Measurements from ENCODE around the gene SLC25A21.

SLC25A21 gene

DNA sequence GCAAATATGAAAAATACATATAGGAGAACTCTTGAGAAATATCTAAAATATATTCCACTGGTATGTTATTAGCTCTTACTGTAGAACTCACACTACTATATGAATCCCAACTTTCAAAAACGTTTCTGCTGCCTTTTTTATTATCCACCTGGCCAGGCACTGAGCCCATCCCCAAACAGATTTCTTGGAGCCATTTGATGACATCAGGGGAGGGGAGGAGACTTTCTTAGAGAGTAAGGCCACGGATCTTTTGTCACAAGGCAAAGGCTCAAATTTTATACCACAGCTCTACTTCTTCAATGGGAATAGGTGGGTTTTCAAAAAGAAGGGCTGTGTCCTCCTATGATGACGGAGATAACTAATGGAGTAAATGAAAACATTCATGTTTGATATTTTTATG is 83.0 kb downstream of the SLC25A21 start:
- POLR2A ChIA-PET: no interaction called here

DNA sequence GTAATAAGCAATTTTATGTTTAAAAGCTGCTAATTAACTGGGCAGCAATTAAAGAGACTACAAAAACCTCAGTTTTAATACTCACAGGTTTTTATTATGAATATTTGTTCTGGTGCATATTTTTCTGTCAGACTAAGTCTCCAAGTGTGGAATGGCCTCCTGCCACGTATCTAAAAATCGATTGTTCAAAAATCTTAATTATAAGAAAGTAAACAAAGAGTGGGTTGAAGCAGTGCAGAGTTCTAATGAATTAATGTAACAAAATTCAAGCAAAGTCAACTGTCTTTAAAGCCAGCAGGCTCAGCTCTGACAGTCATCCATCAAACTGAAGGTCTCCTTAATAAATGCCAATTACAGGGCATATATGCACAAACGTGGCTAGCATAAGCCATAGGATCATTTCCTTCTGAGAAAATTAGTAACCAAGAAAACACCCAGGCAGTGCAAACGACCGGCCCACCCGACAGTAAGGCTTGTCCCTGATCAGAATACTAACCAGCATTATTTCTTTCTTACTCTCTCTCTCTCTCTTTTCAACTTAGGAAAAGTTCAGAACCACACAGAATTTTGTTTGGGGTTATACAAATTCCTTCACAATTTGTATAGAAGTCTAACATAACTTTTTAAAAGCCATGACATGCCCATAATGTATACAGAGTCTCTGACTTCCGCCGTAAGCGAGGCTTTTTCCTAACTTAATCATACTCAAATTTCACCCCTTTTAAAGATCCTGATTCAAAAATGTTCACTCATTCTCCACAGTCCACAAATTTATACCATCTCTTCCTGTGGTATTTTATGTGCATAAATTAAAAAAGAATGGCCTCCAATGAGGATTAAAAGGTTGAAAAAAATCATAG is 83.8 kb downstream of the SLC25A21 start:
- H3K4me3 ChIP-seq (ENCODE audit: low read depth, low read length): no peak overlapping the region
- CTCF ChIA-PET: interaction anchor here (1.4 kb wide), 1 partner anchor 16 kb away, joined by 4 read pairs; no protein-coding TSS in a partner anchor
- DNase-seq (ENCODE audit: low read depth, low spot score): no peak
- TF ChIP-seq, protein P1, sequence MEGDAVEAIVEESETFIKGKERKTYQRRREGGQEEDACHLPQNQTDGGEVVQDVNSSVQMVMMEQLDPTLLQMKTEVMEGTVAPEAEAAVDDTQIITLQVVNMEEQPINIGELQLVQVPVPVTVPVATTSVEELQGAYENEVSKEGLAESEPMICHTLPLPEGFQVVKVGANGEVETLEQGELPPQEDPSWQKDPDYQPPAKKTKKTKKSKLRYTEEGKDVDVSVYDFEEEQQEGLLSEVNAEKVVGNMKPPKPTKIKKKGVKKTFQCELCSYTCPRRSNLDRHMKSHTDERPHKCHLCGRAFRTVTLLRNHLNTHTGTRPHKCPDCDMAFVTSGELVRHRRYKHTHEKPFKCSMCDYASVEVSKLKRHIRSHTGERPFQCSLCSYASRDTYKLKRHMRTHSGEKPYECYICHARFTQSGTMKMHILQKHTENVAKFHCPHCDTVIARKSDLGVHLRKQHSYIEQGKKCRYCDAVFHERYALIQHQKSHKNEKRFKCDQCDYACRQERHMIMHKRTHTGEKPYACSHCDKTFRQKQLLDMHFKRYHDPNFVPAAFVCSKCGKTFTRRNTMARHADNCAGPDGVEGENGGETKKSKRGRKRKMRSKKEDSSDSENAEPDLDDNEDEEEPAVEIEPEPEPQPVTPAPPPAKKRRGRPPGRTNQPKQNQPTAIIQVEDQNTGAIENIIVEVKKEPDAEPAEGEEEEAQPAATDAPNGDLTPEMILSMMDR (IDR thresholded peaks at IDR 0.05; ENCODE audit: insufficient read depth, low read length, missing control alignments): no peak
- POLR2A ChIA-PET: no interaction called here

More for the DNA sequence above, 83.0 kb downstream of the SLC25A21 start:
- H3K4me3 ChIP-seq (ENCODE audit: low read depth, low read length): no peak overlapping the region
- TF ChIP-seq, protein P1 (IDR thresholded peaks at IDR 0.05; ENCODE audit: insufficient read depth, low read length, missing control alignments): no peak
- no peak for DNase-seq (ENCODE audit: low read depth, low spot score)
- CTCF ChIA-PET: interaction anchor here (1.4 kb wide), 1 partner anchor 17 kb away, joined by 4 read pairs; no protein-coding TSS in a partner anchor

DNA sequence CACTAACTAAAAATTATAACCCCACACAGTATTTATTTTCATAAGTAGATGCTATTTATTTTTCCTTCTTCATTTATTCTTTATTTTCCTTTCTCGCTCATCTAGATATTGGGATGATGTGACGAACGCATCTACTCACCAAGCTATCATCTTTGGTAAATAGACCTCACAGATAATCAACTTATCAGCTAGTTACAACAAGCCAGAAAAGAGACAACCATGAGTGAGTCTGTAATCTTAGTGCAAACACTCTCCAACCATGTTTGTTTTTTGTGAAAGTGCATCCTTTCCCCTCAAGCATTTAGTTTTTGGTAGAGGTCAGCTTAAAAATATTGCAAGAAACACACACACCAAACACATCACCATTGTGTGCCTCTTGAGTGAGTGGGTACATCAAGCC is 84.9 kb downstream of the SLC25A21 start:
- no peak for DNase-seq (ENCODE audit: low read depth, low spot score)
- POLR2A ChIA-PET: no interaction called here
- CTCF ChIA-PET: interaction anchor here (1.5 kb wide), 1 partner anchor 62 kb away, joined by 3 read pairs; no protein-coding TSS in a partner anchor
- TF ChIP-seq, protein P1 (IDR thresholded peaks at IDR 0.05; ENCODE audit: insufficient read depth, low read length, missing control alignments): no peak
- no peak overlapping the region for H3K4me3 ChIP-seq (ENCODE audit: low read depth, low read length)

DNA sequence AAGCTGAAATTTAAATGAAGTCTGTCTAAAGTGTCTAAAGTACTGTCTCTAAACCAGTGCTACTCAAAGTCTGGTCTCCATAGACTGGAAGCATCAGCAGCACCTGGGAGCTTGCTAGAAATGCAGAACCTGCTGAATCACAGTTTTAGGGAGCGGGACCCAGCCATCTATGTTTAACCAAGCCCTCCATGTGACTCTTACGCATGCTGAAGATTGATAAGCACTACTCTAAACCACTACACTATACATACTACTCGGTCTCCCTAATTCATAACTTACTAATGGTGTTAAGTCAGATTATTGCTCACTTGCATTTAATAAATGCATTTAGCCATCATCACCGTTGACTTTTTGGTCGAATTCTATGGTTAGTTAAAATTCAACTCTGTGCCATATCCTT is 88.8 kb downstream of the SLC25A21 start:
- ChIA-PET CTCF (no interaction called here), POLR2A (no interaction called here)
- no peak overlapping the region for H3K4me3 ChIP-seq (ENCODE audit: low read depth, low read length)
- TF ChIP-seq, protein P1 (IDR thresholded peaks at IDR 0.05; ENCODE audit: insufficient read depth, low read length, missing control alignments): no peak
- no peak for DNase-seq (ENCODE audit: low read depth, low spot score)

DNA sequence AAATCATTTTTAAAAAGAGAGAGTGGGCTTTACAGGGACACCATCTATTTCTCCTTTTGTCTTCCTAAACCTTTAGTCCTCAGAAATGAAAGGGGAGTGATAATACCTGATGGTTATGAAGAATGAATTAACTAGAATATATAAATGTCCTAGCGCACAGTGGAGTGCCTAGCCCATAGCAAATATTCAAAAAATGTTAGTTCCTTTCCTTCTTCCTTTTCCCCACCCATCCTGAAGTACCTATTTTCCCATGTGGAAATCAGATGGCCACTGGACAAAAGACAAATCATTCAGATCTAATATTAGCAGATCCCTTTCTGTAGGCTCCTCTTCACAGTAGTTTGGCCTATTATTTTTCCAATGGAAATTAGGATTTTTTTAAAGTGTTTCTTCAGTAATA is 90.0 kb downstream of the SLC25A21 start:
- TF ChIP-seq, protein P1 (IDR thresholded peaks at IDR 0.05; ENCODE audit: insufficient read depth, low read length, missing control alignments): no peak
- ChIA-PET POLR2A (no interaction called here), CTCF (no interaction called here)
- no peak for DNase-seq (ENCODE audit: low read depth, low spot score)
- no peak overlapping the region for H3K4me3 ChIP-seq (ENCODE audit: low read depth, low read length)

DNA sequence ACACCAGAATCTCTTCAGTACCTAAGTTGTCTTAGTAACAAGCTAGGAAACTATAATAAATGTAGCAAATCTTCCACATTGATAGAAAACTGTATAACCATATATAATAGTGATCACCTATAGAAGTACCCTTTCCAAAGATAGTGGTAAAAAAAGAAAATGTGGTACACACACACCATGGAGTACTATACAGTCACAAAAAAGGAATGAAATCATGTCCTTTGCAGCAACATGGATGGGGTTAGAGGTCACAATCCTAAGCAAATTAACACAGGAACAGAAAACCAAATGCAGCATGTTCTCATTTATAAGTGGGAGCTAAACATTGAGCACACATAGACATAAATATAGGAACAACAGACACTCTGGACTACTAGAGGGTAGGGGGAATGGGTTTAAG is 90.5 kb downstream of the SLC25A21 start:
- CTCF ChIA-PET: no interaction called here

More for the DNA sequence above, 90.5 kb downstream of the SLC25A21 start:
- no peak for DNase-seq (ENCODE audit: low read depth, low spot score)
- no peak overlapping the region for H3K4me3 ChIP-seq (ENCODE audit: low read depth, low read length)
- TF ChIP-seq, protein P1 (IDR thresholded peaks at IDR 0.05; ENCODE audit: insufficient read depth, low read length, missing control alignments): no peak
- POLR2A ChIA-PET: no interaction called here
